ENCODE data around the gene GAK.

Gene GAK

DNA sequence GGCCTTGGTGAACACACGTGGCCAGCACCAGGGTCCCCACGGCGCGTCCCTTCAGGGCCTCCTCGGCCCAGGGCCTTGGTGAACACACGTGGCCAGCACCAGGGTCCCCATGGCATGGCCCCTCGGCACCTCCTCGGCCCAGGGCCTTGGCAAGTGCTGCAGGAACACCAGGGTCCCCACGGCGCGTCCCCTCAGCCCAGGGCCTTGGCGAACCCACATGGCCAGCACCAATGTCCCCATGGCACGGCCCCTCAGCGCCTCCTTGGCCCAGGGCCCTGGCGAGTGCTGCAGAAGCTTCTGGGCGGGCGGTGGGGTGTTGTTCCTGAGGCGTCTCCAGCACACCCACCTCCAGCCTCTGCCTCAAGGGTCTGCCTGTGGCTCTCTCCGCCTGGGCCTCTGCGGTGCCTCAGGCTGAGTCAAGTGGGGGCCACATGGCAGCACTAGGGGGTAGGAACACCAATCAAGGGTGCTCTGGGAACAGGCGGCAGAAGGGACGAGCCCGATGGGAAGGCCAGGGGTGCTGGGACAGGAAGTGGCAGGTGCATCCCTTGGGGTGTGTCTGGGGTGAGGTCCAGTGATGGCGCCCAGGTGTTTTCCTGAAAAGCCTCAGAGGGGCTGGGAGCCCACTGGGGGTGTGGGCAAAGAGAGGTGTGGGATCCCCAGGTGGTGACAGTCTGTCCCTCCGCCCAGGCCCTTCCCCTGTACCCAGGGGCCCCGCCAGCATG, 64.4 kb downstream of the GAK start:
- DNase-seq = no peak

DNA sequence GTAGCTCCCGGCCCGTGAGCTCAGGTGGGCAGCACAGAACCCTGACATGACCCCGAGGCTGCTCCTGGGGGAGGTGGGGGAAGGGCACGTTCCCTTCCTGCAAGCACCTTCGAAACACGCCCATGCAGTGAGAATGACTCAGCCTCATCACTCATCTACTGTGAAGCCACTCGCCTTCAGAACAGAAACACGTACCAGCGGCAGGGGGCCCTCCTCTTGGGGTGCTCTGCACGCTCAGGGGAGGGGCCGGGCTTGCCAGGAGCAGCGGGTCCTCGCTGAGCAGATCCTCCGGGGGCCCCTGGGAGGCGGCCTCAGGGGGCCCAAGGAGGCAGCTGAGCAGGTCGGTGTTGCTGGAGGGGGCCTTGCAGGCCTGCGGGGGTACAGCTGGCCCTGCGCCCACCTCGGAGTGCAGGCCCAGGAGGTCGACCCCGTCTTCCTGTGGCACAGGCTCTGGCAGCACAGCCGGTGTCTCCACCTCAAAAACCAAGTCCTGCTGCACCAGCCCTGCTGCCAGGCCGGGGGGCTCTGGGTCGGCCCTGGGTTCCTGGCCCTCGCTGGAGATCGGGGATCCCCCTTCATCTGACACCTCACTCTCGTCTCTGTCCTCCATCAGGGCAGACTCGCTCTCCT, 65.2 kb downstream of the GAK start:
- DNase-seq = no peak

GRCh38 chr4:866068-866760, 65.9 kb downstream of the GAK start:
- DNase-seq = no peak

DNA sequence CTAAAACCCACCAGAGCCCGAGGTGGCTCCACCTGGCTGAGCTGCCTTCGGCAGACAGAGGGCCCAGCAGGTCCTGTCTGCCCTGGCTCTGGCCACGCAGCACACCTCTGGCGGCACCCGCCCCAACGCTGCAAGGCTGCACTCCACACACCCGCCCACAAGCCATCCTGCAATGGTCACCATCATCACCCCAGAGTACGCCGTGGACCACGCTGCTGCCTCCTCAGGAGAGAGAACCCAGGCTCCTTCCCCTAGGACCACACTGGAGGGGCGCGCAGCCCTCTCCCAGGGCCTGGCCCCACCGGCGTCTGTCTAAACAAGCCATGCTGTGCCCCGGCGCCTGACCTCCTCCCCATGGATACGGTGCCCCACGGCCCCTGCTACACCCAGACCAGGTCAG, 66.5 kb downstream of the GAK start:
- no peak for DNase-seq

DNA sequence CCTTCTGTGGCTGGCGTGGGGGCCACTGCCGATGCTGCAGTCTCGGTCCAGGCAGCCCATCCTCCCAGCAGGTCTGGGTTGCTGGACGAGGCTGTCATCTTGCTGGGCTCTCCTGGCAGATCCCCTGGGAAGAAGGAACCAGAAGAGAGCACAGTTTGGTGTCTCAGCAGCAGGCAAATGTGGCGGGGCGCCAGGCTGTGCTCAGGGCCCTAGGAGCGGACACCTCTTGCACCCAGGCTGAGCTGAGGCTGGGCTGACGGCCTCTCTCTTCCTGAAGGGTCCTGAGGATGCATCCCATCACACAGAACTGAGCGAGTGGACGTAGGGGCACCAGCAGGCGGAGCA, 67.0 kb downstream of the GAK start:
- DNase-seq = no peak

- DNase-seq = no peak
These were observed 67.5 kb downstream of the GAK start for GRCh38 chr4:864456-865120.

DNA sequence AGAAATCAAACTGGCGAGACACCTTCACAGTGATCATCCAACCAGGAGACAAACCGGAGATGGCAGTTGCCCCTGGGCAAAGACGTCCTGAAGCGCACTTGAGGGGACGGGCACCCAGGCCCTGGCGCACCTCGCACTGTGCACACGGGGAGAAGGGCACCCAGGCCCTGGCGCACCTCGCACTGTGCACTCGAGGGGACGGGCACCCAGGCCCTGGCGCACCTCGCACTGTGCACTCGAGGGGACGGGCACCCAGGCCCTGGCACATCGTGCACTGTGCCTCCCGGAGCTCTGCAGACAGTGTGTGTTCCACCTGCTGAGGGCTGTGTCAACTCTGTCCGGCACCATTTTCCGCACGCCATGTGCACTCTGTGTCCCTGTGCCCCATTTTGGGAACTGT, 71.6 kb downstream of the GAK start:
- no peak for DNase-seq

DNA sequence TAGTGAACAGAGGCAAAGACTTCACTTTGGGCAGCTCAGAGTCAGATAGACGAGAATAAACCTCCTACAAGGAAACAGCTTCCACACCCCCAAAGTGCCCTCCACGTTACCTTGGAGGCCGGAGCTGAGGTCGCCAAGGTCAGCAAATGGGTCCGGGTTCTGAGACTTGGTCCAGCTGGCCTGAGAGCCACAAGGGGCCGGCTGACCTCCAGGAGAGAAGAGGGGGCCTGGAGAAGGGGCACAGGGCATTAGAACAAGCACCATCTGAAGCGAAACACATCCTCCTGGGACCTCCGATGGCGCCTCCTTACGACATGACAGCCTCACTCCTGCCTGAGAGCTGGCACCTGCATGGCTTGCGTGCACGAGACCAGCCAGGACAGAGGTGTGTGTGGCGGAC, 72.6 kb downstream of the GAK start:
- no peak for DNase-seq

- DNase-seq = no peak
These were observed 73.2 kb downstream of the GAK start for GRCh38 chr4:858831-859451.

GRCh38 chr4:858041-858481, 74.1 kb downstream of the GAK start:
- no peak for DNase-seq

GRCh38 chr4:857461-857860, 74.7 kb downstream of the GAK start:
- DNase-seq = no peak

- DNase-seq = no peak
These were observed 75.8 kb downstream of the GAK start for GRCh38 chr4:856225-856901.

DNA sequence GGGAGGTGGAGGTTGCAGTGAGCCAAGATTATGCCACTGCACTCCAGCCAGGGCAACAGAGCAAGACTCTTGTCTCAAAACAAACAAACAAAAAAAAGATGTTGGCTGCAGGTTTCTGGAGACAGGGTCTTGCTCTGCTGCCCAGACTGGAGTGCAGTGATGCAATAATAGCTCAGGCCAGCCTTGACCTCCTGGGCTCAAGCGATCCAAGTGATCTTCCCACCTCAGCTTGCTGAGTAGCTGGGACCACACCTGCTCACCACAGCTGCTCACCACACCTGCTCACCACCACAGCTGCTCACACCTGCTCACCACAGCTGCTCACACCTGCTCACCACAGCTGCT, 76.3 kb downstream of the GAK start:
- no peak for DNase-seq

GRCh38 chr4:854356-854755, 77.8 kb downstream of the GAK start:
- no peak for DNase-seq

GRCh38 chr4:853416-853781, 78.7 kb downstream of the GAK start:
- DNase-seq = no peak

DNA sequence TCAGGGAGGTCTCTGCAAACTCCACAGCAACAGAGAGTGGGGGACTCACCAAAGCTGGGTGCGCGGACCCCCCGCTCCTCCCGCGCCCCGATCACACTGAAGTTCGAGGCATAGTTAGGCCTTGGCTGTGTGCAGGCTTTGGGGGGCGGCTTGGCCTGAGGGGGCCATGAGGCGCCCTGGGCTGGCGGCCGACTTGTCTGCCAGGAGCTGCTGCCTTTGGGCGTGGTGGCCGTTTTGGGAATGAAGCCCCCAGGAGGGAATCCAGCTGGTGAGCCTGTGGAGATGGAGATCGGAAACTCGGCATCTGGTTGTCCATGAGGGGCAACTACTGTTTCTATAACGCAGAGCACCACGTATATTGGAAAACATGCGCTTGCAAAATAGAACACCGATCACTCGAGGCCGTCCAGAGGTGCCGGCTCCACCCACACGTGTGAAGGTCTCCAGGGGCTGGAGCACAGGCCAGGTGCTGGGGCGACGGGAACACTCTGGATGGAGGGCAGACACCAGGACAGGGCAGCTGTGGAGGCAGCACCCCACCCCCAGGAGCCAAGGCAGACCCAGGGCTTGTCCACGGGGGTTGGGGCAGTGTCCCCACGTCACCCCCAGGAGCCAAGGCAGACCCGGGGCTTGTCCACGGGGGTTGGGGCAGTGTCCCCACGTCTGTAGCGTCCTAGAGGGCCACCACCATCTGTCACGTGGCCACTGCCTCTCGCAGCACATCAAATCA, 80.2 kb downstream of the GAK start:
- DNase-seq = no peak

- DNase-seq = no peak
These were observed 81.7 kb downstream of the GAK start for GRCh38 chr4:850323-850945.

DNA sequence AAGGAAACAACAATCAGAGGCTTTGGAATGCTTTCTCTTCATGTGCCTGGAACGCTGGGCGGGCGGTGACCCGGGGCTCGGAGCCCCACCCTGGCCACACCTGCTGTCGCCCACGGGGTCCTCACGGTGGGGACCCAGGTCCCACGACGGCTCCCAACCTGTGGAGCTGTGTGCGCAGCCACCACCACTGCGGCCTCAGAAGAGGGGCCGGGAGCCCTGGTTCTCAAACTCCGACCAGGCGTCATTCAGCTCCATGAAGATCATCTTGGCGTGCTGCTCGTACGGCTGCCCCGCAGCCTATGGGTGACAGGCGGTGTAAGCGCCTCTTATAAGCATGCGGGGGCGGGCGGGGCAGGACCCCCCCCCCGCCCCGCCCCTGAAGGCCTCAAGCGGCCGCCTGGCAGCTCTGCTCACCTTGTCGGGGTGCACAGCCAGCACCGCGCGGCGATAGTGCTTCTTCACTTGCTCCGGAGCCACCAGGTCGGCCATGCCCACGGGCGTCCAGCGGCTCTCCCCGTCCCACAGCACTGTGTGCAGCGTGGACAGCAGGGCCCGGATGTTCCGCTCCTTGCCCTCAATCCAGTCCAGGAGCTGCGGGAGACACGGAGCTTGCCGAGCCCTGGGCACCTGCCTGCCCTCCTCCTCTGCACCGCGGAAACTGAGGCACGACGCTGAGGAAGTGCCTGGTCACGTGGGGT, 82.5 kb downstream of the GAK start:
- DNase-seq = no peak

DNA sequence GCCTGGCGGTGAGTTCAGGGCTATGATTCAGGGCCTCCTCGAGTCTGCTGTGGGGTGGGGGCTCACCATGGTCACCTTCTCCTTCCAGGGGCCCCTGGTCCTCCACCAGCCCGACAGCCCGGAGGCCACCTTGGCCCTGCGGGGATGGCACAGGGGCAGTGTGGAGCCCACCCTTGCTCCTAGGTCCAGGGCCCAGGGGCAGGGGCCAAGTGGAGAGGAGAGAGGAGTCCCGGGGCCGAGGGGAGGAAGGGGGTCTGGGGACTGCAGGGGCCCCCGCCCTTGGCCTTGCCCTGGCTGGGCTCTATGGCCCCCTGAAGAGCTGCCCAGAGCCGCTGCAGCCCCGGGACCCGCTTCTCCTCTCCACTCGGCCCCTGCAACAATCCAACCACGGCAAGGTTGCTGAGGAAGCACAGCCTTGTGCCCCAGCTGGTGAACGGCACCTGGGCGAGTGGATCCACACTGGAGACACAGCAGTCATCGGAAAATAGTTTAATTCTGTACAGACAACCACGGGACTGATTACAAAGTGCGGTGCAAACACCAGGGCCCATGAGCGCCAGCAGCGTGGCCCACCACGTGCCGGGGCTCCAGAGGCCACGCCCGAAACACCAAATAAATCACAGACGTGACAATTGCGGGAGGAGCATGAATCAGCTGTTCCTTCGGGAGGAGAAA, 83.2 kb downstream of the GAK start:
- no peak for DNase-seq

DNA sequence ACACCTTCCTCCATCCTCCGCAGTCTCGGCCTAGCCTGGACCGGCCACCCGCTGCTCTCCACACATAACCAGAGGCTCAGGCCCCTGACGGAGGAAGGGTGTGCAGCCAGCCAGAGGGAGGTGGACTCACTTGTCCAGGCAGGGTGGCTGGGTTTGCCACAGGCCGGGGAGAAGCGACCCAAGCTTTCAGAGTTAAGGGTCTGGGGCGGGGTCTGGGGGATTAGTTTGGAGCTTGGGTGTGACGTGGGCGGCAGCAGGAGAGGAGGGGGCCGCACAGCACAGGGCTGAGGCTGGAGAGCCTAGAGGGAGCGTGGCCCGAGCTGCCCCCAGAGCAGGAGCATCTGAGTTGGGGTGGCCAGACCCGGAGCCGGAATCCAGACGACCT, 83.8 kb downstream of the GAK start:
- DNase-seq = no peak
